ENCODE results near the gene MAP3K21. TPM values are rescaled to one million over a fixed set of nuclear protein-coding genes. Genes with fewer than 3 reads are reported as not detected.

Gene MAP3K21
- total and polyA plus RNA-seq, 5 donors from 2014 or later: 0.13 to 0.30 (median 0.22) TPM; not detected in 1

GRCh38 chr1:233337505-233337904, 10.0 kb downstream of the MAP3K21 start:
- DNase-seq (no peak), ATAC-seq (ENCODE audit: low read depth in 2 of 2) (no peak)
- Mint-ChIP-seq H3K27me3 (peaks cover 53% of the 10 kb centered on the region), H3K9me3 (no peaks in the 10 kb centered on the region), H3K36me3 (no peaks in the 10 kb centered on the region), H3K27ac (no peak overlapping the region), H3K4me3 (no peak overlapping the region), H3K4me1 (no peaks in the 10 kb centered on the region)
- H3K27ac ChIP-seq (ENCODE audit: insufficient read depth, low read length, poor library complexity, severe bottlenecking): no peak overlapping the region
- H3K9me3 ChIP-seq (ENCODE audit: control insufficient read depth in 2 of 2, low read length in 2 of 2): no peaks in the 10 kb centered on the region
- H3K36me3 ChIP-seq (ENCODE audit: control insufficient read depth, insufficient read depth, low read length): no peaks in the 10 kb centered on the region
- no peak overlapping the region for H3K4me3 ChIP-seq (ENCODE audit: low read depth, low read length)
- H3K27me3 ChIP-seq (ENCODE audit: control insufficient read depth, insufficient read depth, low read length): peaks cover 21% of the 10 kb centered on the region
- H3K4me1 ChIP-seq (ENCODE audit: control insufficient read depth, insufficient read depth, low read length, poor library complexity, severe bottlenecking): no peaks in the 10 kb centered on the region

- ATAC-seq (ENCODE audit: low read depth in 2 of 2): no peak
- H3K27me3 Mint-ChIP-seq: peaks cover 55% of the 10 kb centered on the region
Measured at GRCh38 chr1:233338102-233338501, 10.6 kb downstream of the MAP3K21 start.

GRCh38 chr1:233340031-233340555, 12.6 kb downstream of the MAP3K21 start:
- Histone ChIP-seq H3K9me3 (ENCODE audit: control insufficient read depth in 2 of 2, low read length in 2 of 2) (no peaks in the 10 kb centered on the region), H3K36me3 (ENCODE audit: control insufficient read depth, insufficient read depth, low read length) (no peaks in the 10 kb centered on the region), H3K4me1 (ENCODE audit: control insufficient read depth, insufficient read depth, low read length, poor library complexity, severe bottlenecking) (no peaks in the 10 kb centered on the region), H3K27me3 (ENCODE audit: control insufficient read depth, insufficient read depth, low read length) (peaks cover 25% of the 10 kb centered on the region), H3K4me3 (ENCODE audit: low read depth, low read length) (no peak overlapping the region), H3K27ac (ENCODE audit: insufficient read depth, low read length, poor library complexity, severe bottlenecking) (no peak overlapping the region)
- Mint-ChIP-seq H3K36me3 (no peaks in the 10 kb centered on the region), H3K27me3 (peaks cover 65% of the 10 kb centered on the region), H3K4me3 (no peak overlapping the region), H3K4me1 (no peaks in the 10 kb centered on the region), H3K9me3 (peaks cover 0 to 3% (median 0%) of the 10 kb centered on the region in 7 donors), H3K27ac (no peak overlapping the region)
- DNase-seq (no peak), ATAC-seq (ENCODE audit: low read depth in 2 of 2) (no peak)

More at GRCh38 chr1:233338102-233338501, 10.6 kb downstream of the MAP3K21 start:
- no peaks in the 10 kb centered on the region for H3K4me1 Mint-ChIP-seq
- H3K9me3 ChIP-seq (ENCODE audit: control insufficient read depth in 2 of 2, low read length in 2 of 2): no peaks in the 10 kb centered on the region
- no peak overlapping the region for H3K4me3 Mint-ChIP-seq
- DNase-seq: no peak
- no peaks in the 10 kb centered on the region for H3K4me1 ChIP-seq (ENCODE audit: control insufficient read depth, insufficient read depth, low read length, poor library complexity, severe bottlenecking)
- H3K27me3 ChIP-seq (ENCODE audit: control insufficient read depth, insufficient read depth, low read length): peaks cover 26% of the 10 kb centered on the region
- H3K36me3 Mint-ChIP-seq: no peaks in the 10 kb centered on the region
- H3K9me3 Mint-ChIP-seq: no peaks in the 10 kb centered on the region
- no peaks in the 10 kb centered on the region for H3K36me3 ChIP-seq (ENCODE audit: control insufficient read depth, insufficient read depth, low read length)
- no peak overlapping the region for H3K27ac ChIP-seq (ENCODE audit: insufficient read depth, low read length, poor library complexity, severe bottlenecking)
- H3K27ac Mint-ChIP-seq: no peak overlapping the region
- no peak overlapping the region for H3K4me3 ChIP-seq (ENCODE audit: low read depth, low read length)

GRCh38 chr1:233340966-233341516, 13.5 kb downstream of the MAP3K21 start:
- H3K27me3 Mint-ChIP-seq: peaks cover 68% of the 10 kb centered on the region
- DNase-seq (no peak), ATAC-seq (ENCODE audit: low read depth in 2 of 2) (no peak)
- no peaks in the 10 kb centered on the region for H3K9me3 ChIP-seq (ENCODE audit: control insufficient read depth in 2 of 2, low read length in 2 of 2)
- H3K9me3 Mint-ChIP-seq: peaks cover 0 to 5% (median 0%) of the 10 kb centered on the region in 7 donors
- peaks cover 22% of the 10 kb centered on the region for H3K27me3 ChIP-seq (ENCODE audit: control insufficient read depth, insufficient read depth, low read length)
- H3K36me3 ChIP-seq (ENCODE audit: control insufficient read depth, insufficient read depth, low read length): no peaks in the 10 kb centered on the region
- no peak overlapping the region for H3K4me3 ChIP-seq (ENCODE audit: low read depth, low read length)
- no peaks in the 10 kb centered on the region for H3K4me1 Mint-ChIP-seq
- H3K36me3 Mint-ChIP-seq: no peaks in the 10 kb centered on the region
- H3K4me3 Mint-ChIP-seq: no peak overlapping the region
- H3K27ac ChIP-seq (ENCODE audit: insufficient read depth, low read length, poor library complexity, severe bottlenecking): no peak overlapping the region
- no peaks in the 10 kb centered on the region for H3K4me1 ChIP-seq (ENCODE audit: control insufficient read depth, insufficient read depth, low read length, poor library complexity, severe bottlenecking)
- no peak overlapping the region for H3K27ac Mint-ChIP-seq

GRCh38 chr1:233342086-233342485, 14.6 kb downstream of the MAP3K21 start:
- DNase-seq: no peak
- no peak overlapping the region for H3K27ac ChIP-seq (ENCODE audit: insufficient read depth, low read length, poor library complexity, severe bottlenecking)
- H3K4me3 ChIP-seq (ENCODE audit: low read depth, low read length): no peak overlapping the region
- peaks cover 18% of the 10 kb centered on the region for H3K27me3 ChIP-seq (ENCODE audit: control insufficient read depth, insufficient read depth, low read length)
- ATAC-seq (ENCODE audit: low read depth in 2 of 2): no peak
- H3K36me3 Mint-ChIP-seq: no peaks in the 10 kb centered on the region
- H3K4me1 ChIP-seq (ENCODE audit: control insufficient read depth, insufficient read depth, low read length, poor library complexity, severe bottlenecking): no peaks in the 10 kb centered on the region
- H3K36me3 ChIP-seq (ENCODE audit: control insufficient read depth, insufficient read depth, low read length): no peaks in the 10 kb centered on the region
- peaks cover 0 to 5% (median 0%) of the 10 kb centered on the region in 7 donors for H3K9me3 Mint-ChIP-seq
- H3K4me3 Mint-ChIP-seq: no peak overlapping the region
- no peaks in the 10 kb centered on the region for H3K4me1 Mint-ChIP-seq
- peaks cover 62% of the 10 kb centered on the region for H3K27me3 Mint-ChIP-seq
- H3K27ac Mint-ChIP-seq: no peak overlapping the region
- H3K9me3 ChIP-seq (ENCODE audit: control insufficient read depth in 2 of 2, low read length in 2 of 2): no peaks in the 10 kb centered on the region

GRCh38 chr1:233343262-233343661, 15.7 kb downstream of the MAP3K21 start:
- peaks cover 50% of the 10 kb centered on the region for H3K27me3 Mint-ChIP-seq
- H3K4me3 Mint-ChIP-seq: no peak overlapping the region
- Histone ChIP-seq H3K27me3 (ENCODE audit: control insufficient read depth, insufficient read depth, low read length) (peaks cover 12% of the 10 kb centered on the region), H3K4me1 (ENCODE audit: control insufficient read depth, insufficient read depth, low read length, poor library complexity, severe bottlenecking) (no peaks in the 10 kb centered on the region), H3K9me3 (ENCODE audit: control insufficient read depth in 2 of 2, low read length in 2 of 2) (no peaks in the 10 kb centered on the region), H3K36me3 (ENCODE audit: control insufficient read depth, insufficient read depth, low read length) (no peaks in the 10 kb centered on the region), H3K4me3 (ENCODE audit: low read depth, low read length) (no peak overlapping the region), H3K27ac (ENCODE audit: insufficient read depth, low read length, poor library complexity, severe bottlenecking) (no peak overlapping the region)
- peaks cover 3% of the 10 kb centered on the region for H3K36me3 Mint-ChIP-seq
- DNase-seq: no peak
- ATAC-seq (ENCODE audit: low read depth in 2 of 2): no peak
- H3K4me1 Mint-ChIP-seq: no peaks in the 10 kb centered on the region
- H3K9me3 Mint-ChIP-seq: peaks cover 0 to 5% (median 0%) of the 10 kb centered on the region in 7 donors
- no peak overlapping the region for H3K27ac Mint-ChIP-seq

GRCh38 chr1:233347338-233347737, 19.8 kb downstream of the MAP3K21 start:
- Mint-ChIP-seq H3K4me1 (no peaks in the 10 kb centered on the region), H3K4me3 (no peak overlapping the region), H3K27me3 (peaks cover 22% of the 10 kb centered on the region), H3K27ac (no peak overlapping the region), H3K9me3 (peaks cover 0 to 5% (median 0%) of the 10 kb centered on the region in 7 donors), H3K36me3 (peaks cover 3% of the 10 kb centered on the region)
- Histone ChIP-seq H3K9me3 (ENCODE audit: control insufficient read depth in 2 of 2, low read length in 2 of 2) (no peaks in the 10 kb centered on the region), H3K4me1 (ENCODE audit: control insufficient read depth, insufficient read depth, low read length, poor library complexity, severe bottlenecking) (no peaks in the 10 kb centered on the region), H3K36me3 (ENCODE audit: control insufficient read depth, insufficient read depth, low read length) (no peaks in the 10 kb centered on the region), H3K4me3 (ENCODE audit: low read depth, low read length) (no peak overlapping the region), H3K27ac (ENCODE audit: insufficient read depth, low read length, poor library complexity, severe bottlenecking) (no peak overlapping the region), H3K27me3 (ENCODE audit: control insufficient read depth, insufficient read depth, low read length) (peaks cover 7% of the 10 kb centered on the region)
- no peak for ATAC-seq (ENCODE audit: low read depth in 2 of 2)
- DNase-seq: no peak

- H3K36me3 Mint-ChIP-seq: peaks cover 3% of the 10 kb centered on the region
- Histone ChIP-seq H3K9me3 (ENCODE audit: control insufficient read depth in 2 of 2, low read length in 2 of 2) (no peaks in the 10 kb centered on the region), H3K4me1 (ENCODE audit: control insufficient read depth, insufficient read depth, low read length, poor library complexity, severe bottlenecking) (no peaks in the 10 kb centered on the region), H3K27ac (ENCODE audit: insufficient read depth, low read length, poor library complexity, severe bottlenecking) (no peak overlapping the region), H3K4me3 (ENCODE audit: low read depth, low read length) (no peak overlapping the region), H3K27me3 (ENCODE audit: control insufficient read depth, insufficient read depth, low read length) (no peaks in the 10 kb centered on the region), H3K36me3 (ENCODE audit: control insufficient read depth, insufficient read depth, low read length) (no peaks in the 10 kb centered on the region)
- H3K9me3 Mint-ChIP-seq: peaks cover 0 to 2% (median 0%) of the 10 kb centered on the region in 7 donors
- no peak overlapping the region for H3K27ac Mint-ChIP-seq
- no peaks in the 10 kb centered on the region for H3K4me1 Mint-ChIP-seq
- H3K27me3 Mint-ChIP-seq: peaks cover 20% of the 10 kb centered on the region
- H3K4me3 Mint-ChIP-seq: no peak overlapping the region
- ATAC-seq (ENCODE audit: low read depth in 2 of 2): no peak
- DNase-seq: no peak
Measured at GRCh38 chr1:233349137-233349536, 21.6 kb downstream of the MAP3K21 start.
